ENCODE data around the gene MSH5. TPM values are rescaled to one million over a fixed set of nuclear protein-coding genes. Genes with fewer than 3 reads are reported as not detected.

The MSH5 gene
- total and polyA plus RNA-seq, 9 of the 15 experiments (the other 6 are each of a cell fraction or from before 2014, with no cell fraction given): 12.5 to 104 (median 46.6) TPM

GRCh38 chr6:31729979-31730630 is 9.7 kb upstream of the MSH5 start (continued):
- TF ChIP-seq, protein P1, sequence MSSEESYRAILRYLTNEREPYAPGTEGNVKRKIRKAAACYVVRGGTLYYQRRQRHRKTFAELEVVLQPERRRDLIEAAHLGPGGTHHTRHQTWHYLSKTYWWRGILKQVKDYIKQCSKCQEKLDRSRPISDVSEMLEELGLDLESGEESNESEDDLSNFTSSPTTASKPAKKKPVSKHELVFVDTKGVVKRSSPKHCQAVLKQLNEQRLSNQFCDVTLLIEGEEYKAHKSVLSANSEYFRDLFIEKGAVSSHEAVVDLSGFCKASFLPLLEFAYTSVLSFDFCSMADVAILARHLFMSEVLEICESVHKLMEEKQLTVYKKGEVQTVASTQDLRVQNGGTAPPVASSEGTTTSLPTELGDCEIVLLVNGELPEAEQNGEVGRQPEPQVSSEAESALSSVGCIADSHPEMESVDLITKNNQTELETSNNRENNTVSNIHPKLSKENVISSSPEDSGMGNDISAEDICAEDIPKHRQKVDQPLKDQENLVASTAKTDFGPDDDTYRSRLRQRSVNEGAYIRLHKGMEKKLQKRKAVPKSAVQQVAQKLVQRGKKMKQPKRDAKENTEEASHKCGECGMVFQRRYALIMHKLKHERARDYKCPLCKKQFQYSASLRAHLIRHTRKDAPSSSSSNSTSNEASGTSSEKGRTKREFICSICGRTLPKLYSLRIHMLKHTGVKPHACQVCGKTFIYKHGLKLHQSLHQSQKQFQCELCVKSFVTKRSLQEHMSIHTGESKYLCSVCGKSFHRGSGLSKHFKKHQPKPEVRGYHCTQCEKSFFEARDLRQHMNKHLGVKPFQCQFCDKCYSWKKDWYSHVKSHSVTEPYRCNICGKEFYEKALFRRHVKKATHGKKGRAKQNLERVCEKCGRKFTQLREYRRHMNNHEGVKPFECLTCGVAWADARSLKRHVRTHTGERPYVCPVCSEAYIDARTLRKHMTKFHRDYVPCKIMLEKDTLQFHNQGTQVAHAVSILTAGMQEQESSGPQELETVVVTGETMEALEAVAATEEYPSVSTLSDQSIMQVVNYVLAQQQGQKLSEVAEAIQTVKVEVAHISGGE (CRISPR knock-in tag; IDR thresholded peaks at IDR 0.05): peak in 1 of 3 experiments; percentile 48; a peak in 3 of 6 replicates
- TF ChIP-seq ZNF507 (tag; conservative IDR thresholded peaks at IDR 0.05) (no peak), CBFA2T2 (conservative IDR thresholded peaks at IDR 0.05) (no peak), ZNF436 (CRISPR knock-in tag; IDR thresholded peaks at IDR 0.05) (peak; percentile 86), FUS (optimal IDR thresholded peaks at IDR 0.05; ENCODE audit: low read depth, low read length) (peak; percentile 67), MYC (IDR thresholded peaks at IDR 0.05; ENCODE audit: low read depth, low read length) (peak; percentile 62), MYC (CRISPR knock-in tag; IDR thresholded peaks at IDR 0.05; ENCODE audit: borderline replicate concordance, low read depth) (peak; percentile 100), CAMTA2 (CRISPR knock-in tag; conservative IDR thresholded peaks at IDR 0.05) (peak; percentile 100), ZNF12 (CRISPR knock-in tag; IDR thresholded peaks at IDR 0.05) (no peak; the same call in 1 of the 2 replicates), ZNF766 (CRISPR knock-in tag; conservative IDR thresholded peaks at IDR 0.05) (no peak), ZBTB8A (IDR thresholded peaks at IDR 0.05; ENCODE audit: partially characterized antibody) (no peak), ETV1 (tag; conservative IDR thresholded peaks at IDR 0.05; ENCODE audit: low read depth) (no peak; the same call in 1 of the 2 replicates), EP300 (IDR thresholded peaks at IDR 0.05; ENCODE audit: low read length) (no peak), ZNF696 (CRISPR knock-in tag; conservative IDR thresholded peaks at IDR 0.05) (peak; percentile 92), CC2D1A (IDR thresholded peaks at IDR 0.05) (no peak), CTCF (IDR thresholded peaks at IDR 0.05 in 2 of 3, conservative IDR thresholded peaks at IDR 0.05 in 1 of 3; ENCODE audit: insufficient read depth in 2 of 3, low read depth in 1 of 3, low read length in 3 of 3) (peak in 2 of 3 experiments; percentile 20 to 26; a peak in 4 of 6 replicates)
- TF ChIP-seq, protein P2, sequence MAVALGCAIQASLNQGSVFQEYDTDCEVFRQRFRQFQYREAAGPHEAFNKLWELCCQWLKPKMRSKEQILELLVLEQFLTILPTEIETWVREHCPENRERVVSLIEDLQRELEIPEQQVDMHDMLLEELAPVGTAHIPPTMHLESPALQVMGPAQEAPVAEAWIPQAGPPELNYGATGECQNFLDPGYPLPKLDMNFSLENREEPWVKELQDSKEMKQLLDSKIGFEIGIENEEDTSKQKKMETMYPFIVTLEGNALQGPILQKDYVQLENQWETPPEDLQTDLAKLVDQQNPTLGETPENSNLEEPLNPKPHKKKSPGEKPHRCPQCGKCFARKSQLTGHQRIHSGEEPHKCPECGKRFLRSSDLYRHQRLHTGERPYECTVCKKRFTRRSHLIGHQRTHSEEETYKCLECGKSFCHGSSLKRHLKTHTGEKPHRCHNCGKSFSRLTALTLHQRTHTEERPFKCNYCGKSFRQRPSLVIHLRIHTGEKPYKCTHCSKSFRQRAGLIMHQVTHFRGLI (CRISPR knock-in tag; IDR thresholded peaks at IDR 0.05): no peak; the same call in 1 of the 2 replicates
- TF ChIP-seq, protein P3, sequence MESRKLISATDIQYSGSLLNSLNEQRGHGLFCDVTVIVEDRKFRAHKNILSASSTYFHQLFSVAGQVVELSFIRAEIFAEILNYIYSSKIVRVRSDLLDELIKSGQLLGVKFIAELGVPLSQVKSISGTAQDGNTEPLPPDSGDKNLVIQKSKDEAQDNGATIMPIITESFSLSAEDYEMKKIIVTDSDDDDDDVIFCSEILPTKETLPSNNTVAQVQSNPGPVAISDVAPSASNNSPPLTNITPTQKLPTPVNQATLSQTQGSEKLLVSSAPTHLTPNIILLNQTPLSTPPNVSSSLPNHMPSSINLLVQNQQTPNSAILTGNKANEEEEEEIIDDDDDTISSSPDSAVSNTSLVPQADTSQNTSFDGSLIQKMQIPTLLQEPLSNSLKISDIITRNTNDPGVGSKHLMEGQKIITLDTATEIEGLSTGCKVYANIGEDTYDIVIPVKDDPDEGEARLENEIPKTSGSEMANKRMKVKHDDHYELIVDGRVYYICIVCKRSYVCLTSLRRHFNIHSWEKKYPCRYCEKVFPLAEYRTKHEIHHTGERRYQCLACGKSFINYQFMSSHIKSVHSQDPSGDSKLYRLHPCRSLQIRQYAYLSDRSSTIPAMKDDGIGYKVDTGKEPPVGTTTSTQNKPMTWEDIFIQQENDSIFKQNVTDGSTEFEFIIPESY (CRISPR knock-in tag; IDR thresholded peaks at IDR 0.05): peak; percentile 79; the same call in 1 of the 2 replicates
